BE2C (cell line): ENCODE data around the gene VAV2.
A peak's percentile ranks its signal among the peaks of the same experiment; 100 is the strongest.

ENCODE experiments used
- DNase-seq: peaks from one replicate; pipeline ENCODE4 v3.0.0-alpha.2; 2020
- H3K27me3 ChIP-seq: fragments of 250-450 bp; sonication (Bioruptor Pico); 2 replicates; pipeline ENCODE4 v1.5.1; 2020; ENCODE audit warnings: mild to moderate bottlenecking
- H3K36me3 ChIP-seq: fragments of 250-450 bp; sonication (Bioruptor Pico); 2 replicates; pipeline ENCODE4 v1.5.1; 2020; ENCODE audit warnings: mild to moderate bottlenecking
- H3K4me1 ChIP-seq: fragments of 250-450 bp; sonication (Bioruptor Pico); 2 replicates; pipeline ENCODE4 v1.5.1; 2020
- H3K4me3 ChIP-seq: 2 replicates; pipeline ENCODE4 v1.5.1; 2011; ENCODE audit warnings: low read depth, low read length
- H3K9me3 ChIP-seq: fragments of 250-450 bp; sonication (Bioruptor Pico); 2 replicates; pipeline ENCODE4 v1.5.1; 2020
- CTCF ChIP-seq: IDR thresholded peaks from 2 replicates; pipeline ENCODE4 v1.5.1; 2012; ENCODE audit warnings: mild to moderate bottlenecking, low read depth, low read length

VAV2 gene

GRCh38 chr9:133945314-133945975, 46.7 kb downstream of the VAV2 start:
- Histone ChIP-seq H3K9me3 (no peaks in the 10 kb centered on the region), H3K27me3 (no peaks in the 10 kb centered on the region), H3K36me3 (peaks cover 10% of the 10 kb centered on the region), H3K4me1 (peaks cover 68% of the 10 kb centered on the region), H3K4me3 (no peak overlapping the region)
- no peak for DNase-seq
- TF ChIP-seq CTCF = no peak

GRCh38 chr9:133944746-133945135, 47.4 kb downstream of the VAV2 start:
- Histone ChIP-seq H3K4me3 (no peak overlapping the region), H3K4me1 (peaks cover 64% of the 10 kb centered on the region), H3K36me3 (peaks cover 10% of the 10 kb centered on the region), H3K9me3 (no peaks in the 10 kb centered on the region), H3K27me3 (no peaks in the 10 kb centered on the region)
- peak; percentile 82 for DNase-seq
- no peak for TF ChIP-seq CTCF

- DNase-seq = peak; percentile 93
- TF ChIP-seq CTCF = 0 out of 2 replicates have a peak, but pooled peaks have one; percentile 4
- Histone ChIP-seq H3K4me3 (no peak overlapping the region), H3K27me3 (no peaks in the 10 kb centered on the region), H3K4me1 (peaks cover 63% of the 10 kb centered on the region), H3K9me3 (no peaks in the 10 kb centered on the region), H3K36me3 (peaks cover 10% of the 10 kb centered on the region)
These were observed 48.1 kb downstream of the VAV2 start for GRCh38 chr9:133943781-133944745.

- no peak for TF ChIP-seq CTCF
- peaks cover 16% of the 10 kb centered on the region for H3K36me3 ChIP-seq
- H3K27me3 ChIP-seq = no peaks in the 10 kb centered on the region
- H3K4me3 ChIP-seq = no peak overlapping the region
- peaks cover 59% of the 10 kb centered on the region for H3K4me1 ChIP-seq
- no peaks in the 10 kb centered on the region for H3K9me3 ChIP-seq
- DNase-seq = peak; percentile 8
These were observed 48.9 kb downstream of the VAV2 start for GRCh38 chr9:133943036-133943780.

- Histone ChIP-seq H3K36me3 (peaks cover 23% of the 10 kb centered on the region), H3K9me3 (no peaks in the 10 kb centered on the region), H3K4me1 (peaks cover 54% of the 10 kb centered on the region), H3K4me3 (no peak overlapping the region), H3K27me3 (no peaks in the 10 kb centered on the region)
- peak; percentile 11 for DNase-seq
- TF ChIP-seq CTCF = no peak
These were observed 49.7 kb downstream of the VAV2 start for GRCh38 chr9:133942206-133942975.
